ENCODE measurements around the gene CREB3L1. TPM values are rescaled to one million over a fixed set of nuclear protein-coding genes. Genes with fewer than 3 reads are reported as not detected.
A peak's percentile ranks its signal among the peaks of the same experiment; 100 is the strongest.

Gene CREB3L1
- total and polyA plus RNA-seq, 2 of the 13 experiments (the other 11 are each of a cell fraction or from before 2014, with no cell fraction given) = not detected

DNA sequence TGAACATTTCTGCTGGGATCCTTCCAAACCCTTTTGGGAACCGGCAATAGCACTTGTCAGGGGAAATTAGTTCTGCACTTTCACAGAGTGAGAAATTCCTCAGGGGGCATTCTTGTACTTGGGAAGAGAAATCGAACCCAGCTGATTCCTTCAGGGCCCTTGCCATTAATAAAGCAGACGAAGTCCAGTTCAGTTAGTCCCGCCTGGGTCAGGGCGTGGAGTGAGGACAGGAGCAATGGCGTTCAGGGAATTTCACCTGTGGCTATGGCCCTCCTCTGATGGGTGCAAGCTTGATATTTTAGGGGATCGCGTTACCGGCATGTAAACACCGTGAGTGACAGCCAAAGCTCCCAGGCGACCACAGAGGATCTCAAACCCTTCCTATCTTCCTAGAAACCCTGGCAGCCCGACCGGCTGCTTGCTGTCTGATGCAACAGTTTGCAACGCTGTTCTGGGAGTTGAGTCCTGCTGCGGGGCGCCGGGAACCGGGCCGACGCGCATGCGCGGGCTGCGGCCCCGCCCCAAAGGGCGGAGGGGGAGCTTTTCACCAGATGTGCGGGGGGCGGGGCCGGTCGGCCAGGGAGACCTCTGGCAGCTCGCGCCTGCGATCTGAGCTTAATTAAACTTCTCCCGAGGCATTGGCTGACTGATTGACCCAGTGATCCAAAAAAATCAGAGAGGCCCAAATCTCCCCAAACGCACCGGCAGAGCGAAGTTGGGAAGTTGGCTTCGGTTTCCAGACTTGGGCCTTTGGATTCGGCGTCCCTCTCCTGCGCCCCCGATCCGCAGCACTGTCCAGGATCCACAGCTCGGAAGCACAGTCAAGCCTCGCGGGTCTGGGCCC, 34.3 kb upstream of the CREB3L1 start (continued):
- TF ChIP-seq ZNF589 (CRISPR knock-in tag; conservative IDR thresholded peaks at IDR 0.05) (no peak), MIXL1 (CRISPR knock-in tag; IDR thresholded peaks at IDR 0.05) (no peak), HOXA9 (CRISPR knock-in tag; IDR thresholded peaks at IDR 0.05; ENCODE audit: borderline replicate concordance) (no peak), IKZF1 (IDR thresholded peaks at IDR 0.05) (no peak), ATF5 (CRISPR knock-in tag; IDR thresholded peaks at IDR 0.05; ENCODE audit: low read depth) (peak; percentile 98), ZKSCAN1 (IDR thresholded peaks at IDR 0.05; ENCODE audit: low read length) (no peak), ZFX (CRISPR knock-in tag; IDR thresholded peaks at IDR 0.05; ENCODE audit: low read depth) (peak; percentile 93), SRY (CRISPR knock-in tag; IDR thresholded peaks at IDR 0.05) (0 out of 2 replicates have a peak, but pooled peaks have one; percentile 68), CREM (IDR thresholded peaks at IDR 0.05) (no peak), CREM (CRISPR knock-in tag; IDR thresholded peaks at IDR 0.05) (no peak), ZNF264 (CRISPR knock-in tag; IDR thresholded peaks at IDR 0.05) (peak; percentile 65; the same call in 1 of the 2 replicates), NR2F6 (IDR thresholded peaks at IDR 0.05) (no peak), NR2F6 (CRISPR knock-in tag; IDR thresholded peaks at IDR 0.05) (no peak), ZFY (CRISPR knock-in tag; IDR thresholded peaks at IDR 0.05) (peak; percentile 91), FIP1L1 (IDR thresholded peaks at IDR 0.05; ENCODE audit: borderline replicate concordance, insufficient read depth, low read depth, low read length) (no peak), HES4 (CRISPR knock-in tag; IDR thresholded peaks at IDR 0.05; ENCODE audit: borderline replicate concordance) (no peak), ZMYM3 (CRISPR knock-in tag; IDR thresholded peaks at IDR 0.05) (peak; percentile 27; the same call in 1 of the 2 replicates), NR3C1 (CRISPR knock-in tag; IDR thresholded peaks at IDR 0.05) (no peak), ZNF510 (CRISPR knock-in tag; IDR thresholded peaks at IDR 0.05; ENCODE audit: low read depth) (peak; percentile 82; the same call in 1 of the 2 replicates), NONO (IDR thresholded peaks at IDR 0.05) (no peak), NONO (CRISPR knock-in tag; conservative IDR thresholded peaks at IDR 0.05) (no peak), GABPA (IDR thresholded peaks at IDR 0.05; ENCODE audit: low read depth, low read length) (no peak), GABPA (CRISPR knock-in tag; IDR thresholded peaks at IDR 0.05; ENCODE audit: low read depth) (no peak)
- TF ChIP-seq, protein P1, sequence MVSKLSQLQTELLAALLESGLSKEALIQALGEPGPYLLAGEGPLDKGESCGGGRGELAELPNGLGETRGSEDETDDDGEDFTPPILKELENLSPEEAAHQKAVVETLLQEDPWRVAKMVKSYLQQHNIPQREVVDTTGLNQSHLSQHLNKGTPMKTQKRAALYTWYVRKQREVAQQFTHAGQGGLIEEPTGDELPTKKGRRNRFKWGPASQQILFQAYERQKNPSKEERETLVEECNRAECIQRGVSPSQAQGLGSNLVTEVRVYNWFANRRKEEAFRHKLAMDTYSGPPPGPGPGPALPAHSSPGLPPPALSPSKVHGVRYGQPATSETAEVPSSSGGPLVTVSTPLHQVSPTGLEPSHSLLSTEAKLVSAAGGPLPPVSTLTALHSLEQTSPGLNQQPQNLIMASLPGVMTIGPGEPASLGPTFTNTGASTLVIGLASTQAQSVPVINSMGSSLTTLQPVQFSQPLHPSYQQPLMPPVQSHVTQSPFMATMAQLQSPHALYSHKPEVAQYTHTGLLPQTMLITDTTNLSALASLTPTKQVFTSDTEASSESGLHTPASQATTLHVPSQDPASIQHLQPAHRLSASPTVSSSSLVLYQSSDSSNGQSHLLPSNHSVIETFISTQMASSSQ (IDR thresholded peaks at IDR 0.05; ENCODE audit: low read depth) = no peak
- TF ChIP-seq, protein P1 (CRISPR knock-in tag; IDR thresholded peaks at IDR 0.05; ENCODE audit: borderline replicate concordance) = peak; percentile 84
- TF ChIP-seq, protein P2, sequence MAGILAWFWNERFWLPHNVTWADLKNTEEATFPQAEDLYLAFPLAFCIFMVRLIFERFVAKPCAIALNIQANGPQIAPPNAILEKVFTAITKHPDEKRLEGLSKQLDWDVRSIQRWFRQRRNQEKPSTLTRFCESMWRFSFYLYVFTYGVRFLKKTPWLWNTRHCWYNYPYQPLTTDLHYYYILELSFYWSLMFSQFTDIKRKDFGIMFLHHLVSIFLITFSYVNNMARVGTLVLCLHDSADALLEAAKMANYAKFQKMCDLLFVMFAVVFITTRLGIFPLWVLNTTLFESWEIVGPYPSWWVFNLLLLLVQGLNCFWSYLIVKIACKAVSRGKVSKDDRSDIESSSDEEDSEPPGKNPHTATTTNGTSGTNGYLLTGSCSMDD (CRISPR knock-in tag; IDR thresholded peaks at IDR 0.05) = no peak
